NCI-H774 (cell line): ENCODE results near the gene DHRS9.

Experiments
- DNase-seq: peaks from one replicate; lab custom pipeline; 2025; lab: John Stamatoyannopoulos, UW

The DHRS9 gene

DNA sequence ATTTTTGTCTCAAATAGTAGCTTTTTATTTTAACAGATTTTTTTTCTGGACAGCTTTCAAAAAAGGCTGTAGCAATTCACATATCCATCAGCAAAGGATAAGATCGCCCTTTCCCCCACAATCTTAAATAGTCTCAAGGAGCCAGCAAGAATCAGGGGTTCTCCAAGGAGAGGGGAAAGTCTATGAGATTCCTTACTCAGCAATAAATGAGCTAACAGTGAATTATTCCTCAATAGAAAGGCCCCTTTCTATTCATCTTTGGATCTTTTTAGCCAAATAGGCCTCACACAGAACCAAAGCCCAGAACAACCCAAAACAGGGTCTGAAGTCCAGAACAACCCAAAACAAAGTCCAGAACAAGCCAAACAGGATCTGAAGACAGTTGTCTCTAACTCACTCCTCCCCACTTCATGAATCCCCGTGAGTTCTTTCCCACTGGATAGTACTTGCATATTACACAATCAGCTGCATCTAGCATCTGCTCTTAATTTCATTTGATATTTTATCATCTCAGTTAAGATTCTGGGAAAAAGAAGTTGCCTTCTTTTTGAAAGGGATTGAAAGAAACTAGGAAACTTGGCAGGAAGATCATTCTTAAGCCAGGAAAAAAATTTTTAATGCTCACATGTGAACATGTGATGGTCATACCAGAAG lies 3.4 kb upstream of the DHRS9 start:
- no peak for DNase-seq

DNA sequence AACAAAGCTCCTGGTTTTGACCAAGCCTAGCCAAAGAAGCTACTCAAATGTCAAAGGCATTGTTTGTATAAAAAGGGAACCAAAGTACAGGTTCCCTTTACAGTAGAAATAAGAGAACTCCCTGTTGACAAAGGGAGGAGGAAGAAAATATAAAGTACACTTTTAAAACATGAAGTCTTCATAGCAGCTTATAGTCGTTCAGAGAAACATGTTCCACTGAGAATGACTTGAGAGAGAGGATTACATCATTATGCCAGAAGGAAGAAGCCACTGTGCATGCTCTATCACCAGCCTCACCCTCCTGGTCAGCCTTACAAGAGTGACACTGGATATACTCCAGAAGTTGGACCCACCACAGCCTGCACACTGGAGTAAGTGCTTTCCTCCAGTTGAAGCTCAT lies 2.5 kb upstream of the DHRS9 start:
- no peak for DNase-seq

DNA sequence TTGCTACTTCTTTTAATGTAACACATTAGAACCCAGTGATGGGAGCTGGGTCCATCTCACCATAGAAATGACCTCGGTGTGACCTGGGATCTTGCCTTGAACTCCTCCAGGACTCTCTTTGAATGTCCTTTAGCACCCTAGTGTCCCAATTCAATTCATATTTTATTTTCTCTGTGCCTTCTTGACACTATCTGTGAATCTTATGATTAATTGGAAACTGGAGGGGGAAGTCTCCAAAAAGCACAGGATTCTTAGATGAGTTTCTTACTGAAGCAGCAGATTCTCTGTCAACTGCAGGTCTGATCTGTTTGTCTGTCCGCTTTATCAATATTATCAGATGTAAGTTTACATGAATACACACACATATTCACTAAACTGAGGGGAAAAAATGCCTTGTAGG lies 470 bp downstream of the DHRS9 start:
- no peak for DNase-seq

DNA sequence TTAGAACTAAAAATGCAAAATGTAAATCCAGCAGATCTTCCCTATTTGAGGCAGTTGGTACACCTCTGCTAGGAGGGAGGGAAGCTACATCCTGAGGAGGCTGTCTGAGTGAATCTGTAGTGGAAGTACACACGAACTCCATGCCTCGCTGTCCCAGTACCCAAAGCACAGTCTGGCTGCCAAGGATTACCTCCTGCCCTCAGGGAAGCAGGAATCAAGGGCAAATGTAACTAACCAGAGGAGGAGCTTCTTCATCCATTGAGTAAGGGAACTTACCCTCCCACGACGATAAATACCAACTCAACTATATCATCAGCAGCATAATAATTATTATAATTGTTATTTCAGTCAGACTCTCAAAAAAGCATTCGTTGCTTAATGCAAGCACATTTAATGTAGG lies 2.1 kb downstream of the DHRS9 start:
- no peak for DNase-seq

DNA sequence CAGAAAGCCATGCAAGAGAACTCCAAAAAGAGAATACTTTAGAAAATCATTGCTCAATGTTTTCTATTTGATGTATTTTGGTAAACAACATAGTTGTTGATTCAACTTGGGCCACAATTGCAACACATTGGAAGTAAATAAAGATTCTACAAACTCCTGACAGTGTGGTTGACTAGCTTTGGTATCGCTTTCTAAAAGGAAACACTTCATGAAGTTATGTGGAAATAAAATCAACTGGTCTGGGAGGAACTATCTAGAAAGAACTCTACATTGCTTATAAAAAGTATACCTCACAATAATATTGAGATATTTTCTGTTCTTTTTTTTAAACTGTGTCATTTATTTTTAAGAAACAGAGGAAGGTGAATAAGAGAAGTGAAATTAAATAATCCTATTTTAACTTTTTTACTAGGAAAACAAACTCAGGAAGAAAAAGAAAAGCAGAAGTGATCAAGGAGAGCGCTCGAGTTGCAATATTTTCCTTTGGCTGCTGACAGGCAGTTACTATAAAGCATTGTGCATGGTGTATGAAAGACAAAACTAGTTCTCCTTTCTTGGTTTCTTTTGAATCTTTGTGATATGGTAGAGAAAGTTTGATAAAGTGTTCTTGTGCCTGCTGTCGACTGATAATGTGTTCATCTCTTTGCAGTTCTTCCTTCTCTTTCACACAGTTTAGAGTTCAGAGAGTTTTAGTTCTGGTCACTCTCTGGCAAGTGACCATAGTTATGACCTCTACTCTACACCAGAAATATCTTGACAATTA lies 3.0 kb downstream of the DHRS9 start:
- no peak for DNase-seq

DNA sequence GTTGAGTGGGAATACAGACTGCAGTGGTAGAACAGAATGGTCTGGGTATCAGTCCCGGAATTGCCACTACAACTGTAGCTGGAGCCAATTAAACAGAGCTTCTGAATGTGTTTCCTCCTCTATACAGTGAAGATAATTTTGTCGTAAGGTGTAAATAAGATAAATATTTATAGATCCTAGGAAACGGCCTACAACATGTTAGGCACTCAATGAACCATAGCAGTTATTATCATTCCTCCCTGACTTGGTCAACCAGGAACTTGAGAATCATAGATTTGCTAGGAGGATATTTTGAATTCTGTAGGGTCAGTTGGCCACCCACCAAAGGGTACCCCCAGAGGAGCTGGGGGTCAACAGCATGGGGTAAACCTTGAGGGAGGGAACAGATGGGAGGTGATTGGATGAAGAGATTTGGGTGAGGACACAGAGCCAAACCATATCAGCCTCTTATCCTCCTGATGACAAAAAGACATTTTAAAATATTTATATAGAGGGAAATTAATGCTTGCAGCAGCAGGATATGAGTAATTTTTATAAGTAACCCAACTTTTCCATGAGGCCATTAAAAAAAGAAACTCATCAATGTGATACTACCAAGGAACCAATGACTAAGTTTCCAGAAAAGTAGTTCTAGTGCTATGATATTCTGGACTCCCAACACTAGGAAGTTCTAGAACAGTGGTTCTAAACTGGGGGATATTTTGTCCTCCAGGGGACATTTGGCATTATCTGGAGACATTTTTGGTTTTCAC lies 4.0 kb downstream of the DHRS9 start:
- no peak for DNase-seq

DNA sequence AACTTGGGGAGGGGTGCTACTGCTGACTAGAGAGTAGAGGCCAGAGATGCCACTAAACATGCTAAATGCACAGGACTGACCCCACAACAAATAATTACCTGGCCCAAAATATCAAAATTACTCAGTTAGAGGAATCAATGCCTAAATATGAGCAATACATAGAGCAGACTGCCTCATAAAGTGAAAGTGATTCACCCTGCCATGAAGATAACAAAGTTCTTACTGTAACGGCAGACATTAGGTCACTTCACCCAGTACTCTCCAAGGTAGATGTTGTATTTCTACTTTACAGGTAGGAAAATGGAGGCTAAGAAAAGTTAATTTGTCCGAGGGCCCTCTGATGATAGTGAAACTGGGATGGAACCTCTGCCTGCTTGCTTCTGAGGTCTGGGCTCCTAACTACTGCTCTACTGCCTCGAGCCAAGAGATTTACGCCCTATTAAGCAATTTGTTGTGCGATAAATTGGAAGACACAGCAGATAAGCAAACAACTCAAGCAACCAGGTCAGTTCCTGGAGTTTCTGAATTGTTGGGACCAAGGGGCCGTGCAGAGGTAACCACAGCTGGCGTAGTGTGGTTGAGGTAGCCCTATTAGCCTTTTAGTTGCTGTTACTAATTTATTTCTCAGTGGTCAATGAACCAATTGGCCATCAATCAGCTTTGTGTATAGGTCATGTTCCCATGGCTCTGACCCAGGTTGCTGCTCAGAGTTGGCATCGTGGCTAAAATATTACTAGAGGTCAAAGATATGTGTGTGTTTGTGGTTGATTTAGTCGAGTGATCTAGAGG lies 4.8 kb downstream of the DHRS9 start:
- DNase-seq, result no peak

DNA sequence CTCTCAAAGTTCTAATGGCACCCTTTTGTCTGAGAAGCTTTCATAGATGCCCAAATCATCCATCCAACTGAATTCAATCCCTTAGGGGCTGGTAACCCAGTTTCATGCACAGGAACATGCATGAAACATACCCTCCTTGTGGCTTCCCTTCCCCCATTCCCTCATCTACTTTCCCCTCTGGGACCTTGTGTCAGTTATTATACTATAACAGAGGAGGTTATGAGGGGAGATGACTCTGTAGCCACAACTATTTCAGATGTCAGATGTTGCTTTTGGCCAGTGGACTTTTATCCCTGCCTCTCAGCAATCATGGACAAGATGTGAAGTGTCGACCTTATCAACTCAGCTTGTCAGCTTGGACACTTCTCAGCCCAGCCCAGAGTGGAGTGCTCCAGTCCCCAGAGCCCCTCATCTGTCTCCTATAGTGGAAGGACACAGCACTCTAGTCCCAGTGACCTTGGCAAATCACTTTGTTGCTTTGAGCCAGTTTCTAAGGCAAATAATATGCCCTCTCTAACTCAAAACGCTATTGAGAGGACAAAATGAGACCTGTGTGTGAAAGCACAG lies 8.4 kb downstream of the DHRS9 start:
- no peak for DNase-seq

DNA sequence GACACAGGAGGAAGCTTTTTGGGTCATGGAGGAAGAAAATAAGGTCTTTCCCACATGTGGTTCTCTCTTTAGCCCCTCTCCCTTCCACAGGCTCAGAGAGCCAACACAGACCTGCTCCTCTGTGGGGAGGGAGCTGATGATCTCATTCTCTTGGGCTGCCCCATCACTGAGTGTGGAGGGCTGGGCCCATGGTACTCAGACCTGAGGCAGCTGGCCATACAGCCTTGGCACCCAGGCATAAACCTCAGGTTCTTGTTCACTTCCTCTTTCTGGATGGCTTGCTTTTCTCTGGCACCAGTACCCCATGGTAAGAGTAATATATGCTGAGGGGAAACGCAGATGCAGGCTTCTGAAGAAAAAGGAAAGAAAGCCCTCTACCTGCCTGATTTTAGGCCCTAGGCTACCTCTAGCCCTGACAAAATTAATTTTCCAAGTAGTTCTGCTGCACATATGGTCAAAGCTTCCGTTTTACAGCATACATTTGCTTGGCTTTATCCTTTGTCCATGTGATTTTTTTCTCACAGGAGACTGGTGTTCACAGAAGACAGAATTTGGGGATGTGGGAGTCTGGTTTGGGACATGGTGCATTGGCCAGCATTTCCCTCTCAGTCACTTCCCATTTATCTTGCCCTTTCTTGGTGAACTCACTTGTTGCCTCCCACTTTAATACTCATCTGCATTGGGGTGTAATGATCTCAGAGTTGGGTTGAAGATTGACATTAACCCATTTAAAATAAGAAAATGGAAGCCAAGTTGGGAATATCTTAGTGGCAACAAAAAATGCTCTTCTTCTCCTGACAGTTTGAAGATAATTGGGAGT lies 11.1 kb downstream of the DHRS9 start:
- no peak for DNase-seq

DNA sequence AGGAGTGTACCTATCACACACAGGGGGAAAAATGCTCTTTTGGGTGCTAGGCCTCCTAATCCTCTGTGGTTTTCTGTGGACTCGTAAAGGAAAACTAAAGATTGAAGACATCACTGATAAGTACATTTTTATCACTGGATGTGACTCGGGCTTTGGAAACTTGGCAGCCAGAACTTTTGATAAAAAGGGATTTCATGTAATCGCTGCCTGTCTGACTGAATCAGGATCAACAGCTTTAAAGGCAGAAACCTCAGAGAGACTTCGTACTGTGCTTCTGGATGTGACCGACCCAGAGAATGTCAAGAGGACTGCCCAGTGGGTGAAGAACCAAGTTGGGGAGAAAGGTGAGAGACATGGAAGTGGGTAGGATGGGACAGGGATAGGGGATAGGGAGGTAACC lies 12.2 kb downstream of the DHRS9 start:
- no peak for DNase-seq

DNA sequence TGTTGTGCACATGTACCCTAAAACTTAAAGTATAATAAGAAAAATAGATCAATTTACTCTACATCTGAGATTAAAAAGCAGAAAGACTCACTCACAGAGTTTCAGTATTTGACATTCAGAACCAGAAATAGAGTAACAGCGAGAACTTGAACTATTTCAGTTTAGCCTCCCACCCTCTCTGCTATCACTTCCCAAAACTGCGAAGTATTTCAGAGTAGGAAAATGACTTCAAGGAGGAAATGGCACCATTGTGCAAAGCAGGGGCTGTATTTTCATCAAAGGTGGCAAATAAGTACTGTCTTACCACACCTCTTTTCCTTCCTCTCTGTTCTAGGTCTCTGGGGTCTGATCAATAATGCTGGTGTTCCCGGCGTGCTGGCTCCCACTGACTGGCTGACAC lies 13.6 kb downstream of the DHRS9 start:
- DNase-seq, result no peak

DNA sequence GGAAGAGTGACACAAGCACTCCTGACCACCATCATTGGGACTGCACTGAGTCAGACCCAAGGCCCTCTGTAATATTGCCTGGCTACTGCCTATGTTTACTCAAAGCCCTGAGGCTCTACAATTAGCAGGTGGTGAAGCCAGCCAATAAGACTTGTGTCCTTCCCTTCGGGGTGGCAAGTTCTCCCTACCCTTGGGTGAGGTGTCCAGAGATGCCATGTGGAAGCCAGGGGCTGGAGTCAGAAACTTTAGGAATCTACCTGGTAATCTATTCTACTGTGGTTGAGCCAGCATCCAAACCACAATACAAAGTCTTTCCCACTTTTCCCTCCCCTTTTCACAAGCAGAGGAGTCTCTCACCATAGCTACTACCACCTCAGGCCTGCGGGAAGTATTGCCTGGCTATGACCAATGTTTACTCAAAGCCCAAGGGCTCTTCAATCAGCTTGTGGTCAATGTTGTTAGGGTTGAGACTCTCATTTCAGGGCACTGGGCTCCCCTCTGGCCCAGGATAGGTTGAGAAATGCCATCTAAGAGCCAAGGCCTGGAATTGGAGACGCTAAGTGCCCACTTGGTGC lies 17.6 kb downstream of the DHRS9 start:
- no peak for DNase-seq

DNA sequence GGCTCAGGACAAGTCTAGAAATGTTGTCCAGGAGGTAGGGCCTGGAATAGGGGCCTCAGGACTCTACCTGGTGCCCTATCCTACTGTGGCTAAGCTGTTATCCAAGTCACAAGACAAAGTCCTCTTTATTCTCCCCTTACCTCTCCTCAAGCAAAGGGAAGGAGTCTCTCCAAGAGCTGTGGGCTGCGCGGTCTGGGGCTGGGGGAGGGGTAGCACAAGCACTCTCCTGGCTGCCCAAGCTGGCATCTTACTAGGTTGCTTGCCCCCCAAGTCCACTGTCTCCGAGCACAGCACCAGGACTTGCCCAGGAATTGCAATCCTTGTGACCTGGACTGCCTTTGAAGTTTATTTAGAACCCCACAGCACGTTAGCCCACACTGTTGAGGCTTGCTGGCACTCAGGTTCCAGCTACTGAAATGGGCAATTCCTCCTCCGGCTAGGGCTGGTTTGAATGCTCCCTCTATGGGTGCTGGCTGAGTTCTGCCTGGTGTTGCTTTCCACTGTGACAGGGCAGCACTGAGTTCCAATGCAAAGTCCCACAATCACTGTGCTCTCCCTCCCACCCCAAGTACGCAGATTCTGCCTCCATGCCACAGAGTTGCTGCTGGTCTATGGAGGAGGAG lies 18.5 kb downstream of the DHRS9 start:
- DNase-seq, result no peak

DNA sequence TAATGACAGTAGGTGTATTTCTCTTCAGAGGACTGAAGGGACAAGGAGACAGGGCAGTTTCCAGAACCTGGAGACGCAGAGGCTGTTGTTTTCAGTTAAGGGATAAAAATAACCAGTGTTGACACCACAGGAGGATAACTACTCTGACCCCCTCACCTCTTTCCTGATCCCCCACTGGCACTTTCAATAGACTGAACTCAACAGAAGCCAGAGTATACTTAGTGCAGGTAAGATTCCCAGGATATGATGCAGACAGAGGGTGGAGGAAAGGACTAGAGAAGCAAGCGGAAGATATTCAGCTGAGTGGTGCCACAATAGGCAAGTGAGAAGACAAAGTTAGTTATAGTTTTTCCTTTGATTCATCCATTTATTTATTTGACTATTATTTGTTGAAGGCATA lies 19.8 kb downstream of the DHRS9 start:
- DNase-seq, result no peak

DNA sequence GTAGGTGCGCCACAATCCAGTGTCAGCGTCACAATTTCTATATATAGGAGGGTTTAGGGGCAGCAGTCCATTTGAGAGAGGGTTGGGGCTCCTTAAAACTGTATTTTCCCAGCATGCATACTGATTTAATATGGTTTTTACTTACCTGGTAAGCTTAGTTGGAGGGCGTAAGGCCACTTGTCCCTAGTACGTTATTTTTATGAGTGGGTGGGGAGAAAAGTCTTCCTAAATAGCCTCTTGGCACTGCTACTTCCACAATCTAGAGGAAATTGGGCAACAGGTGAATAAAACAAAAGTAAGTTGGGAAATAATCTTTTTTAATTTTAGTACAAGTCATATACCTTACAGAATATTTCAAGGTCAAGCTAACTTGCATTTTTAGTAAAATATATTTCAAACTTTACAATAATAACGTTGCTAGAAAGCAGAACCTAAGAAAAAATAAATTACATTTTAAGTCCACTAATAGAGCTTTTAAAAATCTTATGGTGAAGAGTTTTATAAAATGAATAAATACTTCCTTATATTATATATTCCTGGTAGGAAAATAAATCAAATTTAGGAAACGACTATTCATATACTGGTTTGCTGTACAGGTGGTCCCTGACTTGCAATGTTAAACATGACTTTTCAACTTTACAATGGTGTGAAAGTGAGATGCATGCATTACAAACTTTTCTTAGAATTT lies 20.9 kb downstream of the DHRS9 start:
- no peak for DNase-seq

DNA sequence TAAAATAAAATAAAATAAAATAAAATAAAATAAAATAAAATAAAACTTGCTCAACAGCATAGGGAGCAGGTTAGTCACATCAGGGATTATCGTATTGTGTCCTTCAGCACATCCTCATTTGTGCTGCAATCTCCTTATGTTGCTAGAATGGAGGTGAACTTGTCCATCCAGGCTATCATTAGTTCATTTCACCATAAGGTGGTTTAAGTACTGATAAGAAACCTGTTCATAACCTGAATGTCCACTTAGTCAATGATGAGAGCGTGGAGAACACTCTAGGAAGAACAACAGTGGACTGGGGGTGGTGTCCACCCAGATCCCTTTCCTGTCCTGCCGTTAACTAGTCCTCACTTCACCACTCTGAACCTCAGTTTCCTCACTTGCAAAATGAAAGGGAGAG lies 21.9 kb downstream of the DHRS9 start:
- no peak for DNase-seq

DNA sequence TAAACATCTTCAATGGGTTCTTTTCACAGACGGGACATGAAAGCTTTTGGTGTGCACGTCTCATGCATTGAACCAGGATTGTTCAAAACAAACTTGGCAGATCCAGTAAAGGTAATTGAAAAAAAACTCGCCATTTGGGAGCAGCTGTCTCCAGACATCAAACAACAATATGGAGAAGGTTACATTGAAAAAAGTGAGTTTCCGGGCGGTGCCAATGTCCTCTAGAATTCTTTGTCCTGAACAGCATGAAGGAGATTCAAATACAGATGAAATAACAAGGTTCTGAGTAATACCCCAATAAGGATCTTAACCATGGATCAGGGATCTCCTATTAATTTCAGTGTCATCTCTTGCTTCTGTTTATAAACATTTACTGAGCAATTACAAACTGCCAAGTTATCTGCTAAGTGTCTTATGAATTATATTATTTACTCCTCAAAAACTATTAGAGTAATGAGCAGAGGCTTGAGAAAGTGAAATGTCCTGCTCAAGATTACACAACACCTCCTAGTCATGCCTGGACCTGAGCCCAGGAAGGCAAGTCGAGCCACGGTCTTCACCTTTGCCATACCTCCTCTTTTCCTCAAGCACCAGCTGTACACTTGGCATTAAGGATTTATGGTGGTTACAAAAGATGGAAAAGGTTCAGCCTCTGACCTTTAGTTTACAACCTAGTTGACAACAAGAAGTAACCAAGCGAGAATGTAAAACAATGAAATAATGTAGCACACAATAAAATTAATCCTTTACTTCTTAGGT lies 22.6 kb downstream of the DHRS9 start:
- DNase-seq, result no peak

DNA sequence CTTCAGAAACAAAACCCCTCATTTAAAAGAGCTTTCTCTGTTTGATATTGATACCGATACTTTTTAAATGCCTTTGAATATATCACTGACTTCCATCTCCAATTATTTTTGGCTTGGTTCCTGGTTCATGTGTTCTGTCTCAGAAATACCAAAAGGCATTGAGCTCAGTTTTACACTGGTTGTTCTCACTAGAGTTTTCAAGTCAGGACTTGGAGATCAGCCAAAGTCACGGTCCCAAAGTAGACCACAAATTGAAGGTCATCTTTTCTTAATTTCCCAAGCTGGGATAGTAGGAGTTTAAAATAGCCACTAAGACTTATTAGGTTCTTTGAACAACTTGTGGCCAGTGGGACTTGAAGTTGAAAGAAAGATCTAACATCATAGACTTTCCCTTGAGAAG lies 24.2 kb downstream of the DHRS9 start:
- no peak for DNase-seq

DNA sequence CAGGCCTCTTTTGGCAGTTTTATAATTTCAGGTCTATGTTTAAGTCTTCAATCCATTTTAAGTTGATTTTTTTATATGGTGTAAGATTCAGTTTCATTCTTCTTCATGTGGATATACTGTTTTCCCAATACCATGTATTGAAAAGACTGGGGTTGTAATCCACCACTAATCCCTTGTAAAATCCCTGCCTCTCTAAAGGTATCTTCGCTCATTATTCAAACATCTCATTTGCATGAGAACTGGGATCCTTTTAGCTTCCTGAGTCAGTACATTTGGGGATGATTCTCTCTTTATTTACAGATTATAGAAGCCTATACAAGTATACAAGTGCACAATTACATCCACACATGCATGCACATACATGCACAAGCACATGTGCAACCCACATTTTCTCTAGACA lies 25.3 kb downstream of the DHRS9 start:
- DNase-seq, result no peak
